ENCODE measurements around the gene PLOD2.

PLOD2 gene

DNA sequence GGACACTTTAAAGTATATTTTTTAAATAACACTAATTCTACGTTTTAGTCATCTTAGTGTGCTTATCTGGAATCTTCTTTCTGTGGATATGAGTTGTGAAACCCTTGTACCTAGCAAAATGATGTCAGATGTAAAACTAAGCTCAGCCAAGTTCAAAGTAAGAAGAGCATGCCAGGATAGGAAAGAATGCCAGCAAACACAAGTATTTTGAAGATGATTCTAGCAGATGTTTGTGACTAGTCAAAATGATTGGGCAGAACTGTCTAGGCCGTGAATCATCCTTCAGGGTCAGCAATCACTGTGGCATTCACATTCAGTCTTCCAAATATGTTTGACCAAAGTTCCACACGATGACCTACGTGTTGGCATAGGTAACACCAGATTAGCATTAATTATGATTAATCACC, 5.4 kb upstream of the PLOD2 start:
- DNase-seq (ENCODE audit: low read depth in 1 of 2, low spot score in 1 of 2): no peak
- no peak overlapping the region for H3K4me3 ChIP-seq (replicated peaks; ENCODE audit: insufficient read depth, low read length)
- TF ChIP-seq GABPA (IDR thresholded peaks at IDR 0.05; ENCODE audit: low read depth) (no peak), POLR2AphosphoS5 (IDR thresholded peaks at IDR 0.05; ENCODE audit: low read depth) (no peak), CTCF (IDR thresholded peaks at IDR 0.05; ENCODE audit: insufficient read depth, low read length) (no peak)
- TF ChIP-seq, protein P1, sequence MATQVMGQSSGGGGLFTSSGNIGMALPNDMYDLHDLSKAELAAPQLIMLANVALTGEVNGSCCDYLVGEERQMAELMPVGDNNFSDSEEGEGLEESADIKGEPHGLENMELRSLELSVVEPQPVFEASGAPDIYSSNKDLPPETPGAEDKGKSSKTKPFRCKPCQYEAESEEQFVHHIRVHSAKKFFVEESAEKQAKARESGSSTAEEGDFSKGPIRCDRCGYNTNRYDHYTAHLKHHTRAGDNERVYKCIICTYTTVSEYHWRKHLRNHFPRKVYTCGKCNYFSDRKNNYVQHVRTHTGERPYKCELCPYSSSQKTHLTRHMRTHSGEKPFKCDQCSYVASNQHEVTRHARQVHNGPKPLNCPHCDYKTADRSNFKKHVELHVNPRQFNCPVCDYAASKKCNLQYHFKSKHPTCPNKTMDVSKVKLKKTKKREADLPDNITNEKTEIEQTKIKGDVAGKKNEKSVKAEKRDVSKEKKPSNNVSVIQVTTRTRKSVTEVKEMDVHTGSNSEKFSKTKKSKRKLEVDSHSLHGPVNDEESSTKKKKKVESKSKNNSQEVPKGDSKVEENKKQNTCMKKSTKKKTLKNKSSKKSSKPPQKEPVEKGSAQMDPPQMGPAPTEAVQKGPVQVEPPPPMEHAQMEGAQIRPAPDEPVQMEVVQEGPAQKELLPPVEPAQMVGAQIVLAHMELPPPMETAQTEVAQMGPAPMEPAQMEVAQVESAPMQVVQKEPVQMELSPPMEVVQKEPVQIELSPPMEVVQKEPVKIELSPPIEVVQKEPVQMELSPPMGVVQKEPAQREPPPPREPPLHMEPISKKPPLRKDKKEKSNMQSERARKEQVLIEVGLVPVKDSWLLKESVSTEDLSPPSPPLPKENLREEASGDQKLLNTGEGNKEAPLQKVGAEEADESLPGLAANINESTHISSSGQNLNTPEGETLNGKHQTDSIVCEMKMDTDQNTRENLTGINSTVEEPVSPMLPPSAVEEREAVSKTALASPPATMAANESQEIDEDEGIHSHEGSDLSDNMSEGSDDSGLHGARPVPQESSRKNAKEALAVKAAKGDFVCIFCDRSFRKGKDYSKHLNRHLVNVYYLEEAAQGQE (IDR thresholded peaks at IDR 0.05; ENCODE audit: insufficient replicate concordance, low read depth): no peak
- no peak overlapping the region for H3K27ac ChIP-seq (replicated peaks)
- H3K27me3 ChIP-seq (ENCODE audit: insufficient read depth, poor library complexity, severe bottlenecking): peaks cover 13% of the 10 kb centered on the region

GRCh38 chr3:146165877-146166276, 4.9 kb upstream of the PLOD2 start:
- no peak for TF ChIP-seq POLR2AphosphoS5 (IDR thresholded peaks at IDR 0.05; ENCODE audit: low read depth)
- no peak for TF ChIP-seq GABPA (IDR thresholded peaks at IDR 0.05; ENCODE audit: low read depth)
- TF ChIP-seq CTCF (IDR thresholded peaks at IDR 0.05; ENCODE audit: insufficient read depth, low read length): no peak
- TF ChIP-seq, protein P1 (IDR thresholded peaks at IDR 0.05; ENCODE audit: insufficient replicate concordance, low read depth): no peak
- no peak for TF ChIP-seq SPI1 (IDR thresholded peaks at IDR 0.05; ENCODE audit: borderline replicate concordance, low read depth)
- DNase-seq (ENCODE audit: low read depth in 1 of 2, low spot score in 1 of 2): no peak
- Histone ChIP-seq H3K4me3 (replicated peaks; ENCODE audit: insufficient read depth, low read length) (no peak overlapping the region), H3K27me3 (ENCODE audit: insufficient read depth, poor library complexity, severe bottlenecking) (peaks cover 16% of the 10 kb centered on the region), H3K27ac (replicated peaks) (no peak overlapping the region)

DNA sequence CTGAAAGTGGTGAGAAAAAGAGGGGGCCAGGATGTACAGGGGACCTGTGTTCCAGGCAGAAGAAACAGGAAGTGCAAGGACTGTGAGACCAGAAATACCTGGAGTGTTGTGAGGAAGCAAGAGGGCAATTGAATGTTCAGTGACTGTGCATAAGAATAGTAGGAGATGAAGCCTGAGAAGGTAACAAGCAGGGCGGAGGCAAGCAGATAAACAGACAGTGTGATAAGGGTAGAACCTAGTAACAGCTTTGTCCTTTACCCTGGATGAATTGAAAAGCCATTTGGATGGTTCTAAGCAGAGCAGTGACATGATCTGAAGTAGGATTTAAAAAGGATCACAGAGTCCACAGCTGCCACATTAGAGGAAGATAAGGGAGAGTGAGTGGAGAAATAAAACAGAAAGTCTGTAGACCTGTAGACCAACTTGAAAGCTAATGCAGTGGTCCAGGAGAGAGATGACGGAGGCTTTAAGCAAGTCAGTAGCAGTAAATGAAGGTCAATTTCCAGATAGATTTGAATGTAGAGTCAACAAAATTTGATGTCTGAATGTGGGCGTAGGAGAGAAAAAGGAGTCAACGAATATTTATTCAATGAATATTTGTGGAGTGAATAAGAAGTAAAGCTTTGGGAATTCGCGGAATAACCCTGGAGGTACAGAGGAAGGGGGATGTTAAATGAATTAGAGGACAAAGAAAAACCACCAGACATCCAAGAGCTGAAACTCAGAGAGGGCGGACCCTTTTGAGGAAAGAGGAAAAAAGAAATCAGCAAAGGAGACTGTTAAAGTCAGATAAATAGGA, 4.2 kb upstream of the PLOD2 start:
- no peak overlapping the region for H3K27ac ChIP-seq (replicated peaks)
- DNase-seq (ENCODE audit: low read depth in 1 of 2, low spot score in 1 of 2): no peak

More for the DNA sequence above, 4.2 kb upstream of the PLOD2 start:
- H3K4me3 ChIP-seq (replicated peaks; ENCODE audit: insufficient read depth, low read length): no peak overlapping the region
- H3K27me3 ChIP-seq (ENCODE audit: insufficient read depth, poor library complexity, severe bottlenecking): peaks cover 22% of the 10 kb centered on the region
- TF ChIP-seq POLR2AphosphoS5 (IDR thresholded peaks at IDR 0.05; ENCODE audit: low read depth): no peak
- no peak for TF ChIP-seq GABPA (IDR thresholded peaks at IDR 0.05; ENCODE audit: low read depth)
- no peak for TF ChIP-seq SPI1 (IDR thresholded peaks at IDR 0.05; ENCODE audit: borderline replicate concordance, low read depth)
- TF ChIP-seq, protein P1 (IDR thresholded peaks at IDR 0.05; ENCODE audit: insufficient replicate concordance, low read depth): no peak
- no peak for TF ChIP-seq CTCF (IDR thresholded peaks at IDR 0.05; ENCODE audit: insufficient read depth, low read length)

Measured in HL-60 (cell line).